Measurements from ENCODE around the gene LRRC74A.

The LRRC74A gene

GRCh38 chr14:76826122-76826521, at the start of gene LRRC74A:
LRRC74A (plus strand) TSS chr14:76826408; CDS start chr14:76826698, 290 bp downstream.
- FAIRE-seq = no peak

GRCh38 chr14:76776428-76777251, 49.6 kb upstream of the LRRC74A start:
- FAIRE-seq = no peak

GRCh38 chr14:76777721-76778120, 48.5 kb upstream of the LRRC74A start:
- FAIRE-seq = no peak

GRCh38 chr14:76778546-76779215, 47.5 kb upstream of the LRRC74A start:
- no peak for FAIRE-seq

GRCh38 chr14:76779221-76780057, 46.8 kb upstream of the LRRC74A start:
- FAIRE-seq = no peak

GRCh38 chr14:76780058-76780345, 46.2 kb upstream of the LRRC74A start:
- FAIRE-seq = no peak

- no peak for FAIRE-seq
These were observed 45.8 kb upstream of the LRRC74A start for GRCh38 chr14:76780360-76780759.

- FAIRE-seq = no peak
These were observed 45.1 kb upstream of the LRRC74A start for GRCh38 chr14:76780875-76781647.

- no peak for FAIRE-seq
These were observed 44.6 kb upstream of the LRRC74A start for GRCh38 chr14:76781648-76782051.

GRCh38 chr14:76782115-76782884, 43.9 kb upstream of the LRRC74A start:
- no peak for FAIRE-seq

- FAIRE-seq = no peak
These were observed 43.2 kb upstream of the LRRC74A start for GRCh38 chr14:76782885-76783566.

- FAIRE-seq = no peak
These were observed 41.8 kb upstream of the LRRC74A start for GRCh38 chr14:76784266-76784874.

- FAIRE-seq = no peak
These were observed 41.3 kb upstream of the LRRC74A start for GRCh38 chr14:76784881-76785280.

- no peak for FAIRE-seq
These were observed 39.6 kb upstream of the LRRC74A start for GRCh38 chr14:76786601-76787000.

- no peak for FAIRE-seq
These were observed 33.8 kb upstream of the LRRC74A start for GRCh38 chr14:76792422-76792821.

GRCh38 chr14:76793324-76793723, 32.9 kb upstream of the LRRC74A start:
- no peak for FAIRE-seq

- no peak for FAIRE-seq
These were observed 32.3 kb upstream of the LRRC74A start for GRCh38 chr14:76793956-76794355.

- FAIRE-seq = no peak
These were observed 19.8 kb upstream of the LRRC74A start for GRCh38 chr14:76806446-76806845.

- FAIRE-seq = no peak
These were observed 18.2 kb upstream of the LRRC74A start for GRCh38 chr14:76808011-76808410.

- no peak for FAIRE-seq
These were observed 17.2 kb upstream of the LRRC74A start for GRCh38 chr14:76808990-76809389.

GRCh38 chr14:76810525-76810924, 15.7 kb upstream of the LRRC74A start:
- no peak for FAIRE-seq

Measured in colon (tissue), 2 donors.